Fibroblast of the conjunctiva (primary cell): ENCODE results near the gene NIT2.
A peak's percentile ranks its signal among the peaks of the same experiment; 100 is the strongest.
"Not testable (repeated sequence)": the region's sequence is repeated elsewhere in the genome, so short reads cannot be mapped to it uniquely, and the experiment has no call there.

Source experiments
- DNase-seq: peaks from one replicate; pipeline ENCODE4 v3.0.0-alpha.2; 2010; ENCODE audit warnings: low read depth

The NIT2 gene, protein sequence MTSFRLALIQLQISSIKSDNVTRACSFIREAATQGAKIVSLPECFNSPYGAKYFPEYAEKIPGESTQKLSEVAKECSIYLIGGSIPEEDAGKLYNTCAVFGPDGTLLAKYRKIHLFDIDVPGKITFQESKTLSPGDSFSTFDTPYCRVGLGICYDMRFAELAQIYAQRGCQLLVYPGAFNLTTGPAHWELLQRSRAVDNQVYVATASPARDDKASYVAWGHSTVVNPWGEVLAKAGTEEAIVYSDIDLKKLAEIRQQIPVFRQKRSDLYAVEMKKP

DNA sequence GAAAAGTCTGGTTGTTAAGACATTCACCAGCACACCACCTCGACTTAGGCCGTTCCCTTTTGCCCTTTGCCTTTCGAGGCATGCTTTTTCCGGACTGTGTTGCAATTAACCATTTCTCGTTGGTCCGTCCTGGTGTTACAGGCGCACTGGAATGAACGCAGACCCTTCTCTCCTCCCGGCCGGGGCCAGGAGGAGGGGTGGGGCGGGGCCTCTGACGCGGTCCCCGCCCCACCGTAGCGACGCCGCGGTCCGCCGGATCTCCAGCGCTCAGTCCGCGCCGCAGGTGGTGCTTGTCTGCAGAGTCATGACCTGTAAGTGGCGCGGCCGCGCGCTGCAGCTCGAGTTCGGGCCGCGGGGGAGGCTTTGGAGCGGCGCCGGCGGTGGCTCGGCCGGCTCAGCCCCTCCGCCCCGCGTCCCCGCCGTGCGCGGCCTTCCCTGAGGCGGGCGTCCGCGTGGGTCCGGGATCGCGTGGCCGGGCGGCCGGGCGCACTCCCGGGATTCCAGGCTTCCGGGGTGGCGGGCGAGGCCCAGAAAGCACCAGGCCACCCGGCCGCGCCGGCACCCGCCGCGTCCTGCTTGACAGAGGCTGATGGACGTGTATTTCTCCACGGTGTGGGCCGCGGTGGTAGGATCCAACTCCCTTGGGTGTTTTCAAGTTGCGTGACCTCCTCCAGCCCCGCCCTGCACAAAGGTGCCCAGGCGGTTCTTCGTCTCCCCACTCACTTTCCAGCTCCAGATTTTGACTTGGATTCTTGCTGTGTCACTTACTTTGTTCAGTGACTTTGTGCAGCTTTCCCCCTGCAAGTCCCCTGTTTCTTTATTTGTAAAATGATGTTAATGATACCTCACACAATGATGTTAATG is at the start of gene NIT2:
Gene NIT2 (plus strand): TSS at position 270 of the 864 bp plus-strand sequence. CDS start 35 bp downstream, at position 305.
- peak; percentile 49 for DNase-seq

DNA sequence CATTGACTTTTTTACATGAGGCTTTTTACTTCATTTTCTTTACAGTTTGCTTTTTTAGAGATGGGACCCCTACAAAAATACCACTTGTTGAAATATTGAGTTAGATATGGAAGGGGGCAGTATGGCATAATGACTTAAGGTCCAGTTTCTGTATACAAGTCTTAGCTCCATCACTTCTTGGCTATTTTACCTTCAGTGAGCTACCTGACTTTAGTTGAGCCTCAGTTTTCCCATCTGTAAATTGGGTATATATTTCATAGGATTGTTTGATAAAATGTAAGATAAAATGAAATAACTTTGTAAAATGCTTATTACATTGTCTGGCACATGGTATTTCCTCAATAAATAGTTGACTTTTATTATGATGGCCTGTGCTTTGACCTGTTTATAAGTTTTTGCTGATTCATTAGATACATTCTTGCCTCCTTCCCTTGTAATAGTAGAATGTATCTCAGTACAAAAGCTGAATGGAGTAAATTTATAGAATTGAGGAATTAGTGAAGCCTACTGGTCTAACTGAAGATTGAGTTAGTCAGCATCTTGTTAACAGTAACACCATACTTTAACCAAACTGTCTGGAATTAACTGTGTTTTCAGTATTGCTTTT is 46.2 kb upstream of the NIT2 start:
- DNase-seq: no peak

DNA sequence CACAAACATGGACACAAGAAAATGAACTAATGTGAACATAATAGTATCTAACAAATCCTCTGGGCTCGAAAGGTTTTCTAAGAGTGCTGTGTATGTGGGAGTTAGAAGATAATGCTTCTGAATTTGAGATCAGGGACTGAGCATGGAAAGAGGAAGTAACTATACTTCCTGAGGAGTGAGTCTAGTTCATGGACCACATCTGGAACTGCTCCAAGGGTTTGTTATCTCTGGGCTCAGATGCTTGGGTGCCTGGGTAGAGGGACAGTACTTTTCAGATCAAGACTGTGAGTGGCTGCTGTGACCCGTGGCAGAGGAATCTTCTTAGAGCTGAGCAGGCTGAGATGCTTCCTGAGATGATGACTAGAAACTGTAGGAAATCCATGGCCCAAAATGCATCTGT is 45.2 kb upstream of the NIT2 start:
- no peak for DNase-seq

DNA sequence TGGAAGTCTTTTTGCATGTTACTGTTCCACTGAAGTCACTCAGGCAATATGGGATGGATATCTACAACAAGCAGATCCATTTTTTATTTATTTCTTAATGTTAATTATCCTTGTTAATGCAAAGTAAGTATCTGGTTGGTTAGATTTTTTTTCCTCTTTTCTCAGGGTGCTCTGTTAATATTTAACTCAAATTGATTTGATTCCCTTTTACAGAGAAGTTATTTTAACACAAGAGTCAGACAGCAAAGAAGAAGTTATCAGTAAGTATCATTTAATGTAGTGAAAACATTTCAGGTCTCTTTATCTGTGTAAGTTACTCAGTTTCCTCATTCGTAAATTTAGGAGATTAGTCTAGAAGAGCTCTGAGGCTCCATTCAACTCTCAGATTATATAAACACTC is 39.5 kb upstream of the NIT2 start:
- DNase-seq: no peak

DNA sequence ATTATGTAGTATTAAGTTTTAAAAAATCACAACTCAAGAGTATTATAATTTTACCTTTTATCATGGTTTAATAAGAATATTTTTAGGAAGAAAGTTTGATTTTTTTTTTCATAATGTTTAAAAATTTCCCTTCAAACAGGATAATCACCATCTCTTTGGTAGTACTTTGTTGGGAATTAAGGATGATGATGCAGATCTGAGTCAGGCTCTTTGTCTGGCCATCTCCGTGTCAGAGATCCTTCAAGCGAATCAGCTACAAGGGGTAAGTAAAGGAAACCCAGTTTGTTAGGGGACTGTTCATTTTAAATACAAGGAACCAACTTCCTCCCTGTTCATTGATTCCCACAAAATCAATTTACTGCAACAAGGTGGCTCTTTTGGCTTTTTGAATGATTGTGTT is 36.8 kb upstream of the NIT2 start:
- DNase-seq: no peak

DNA sequence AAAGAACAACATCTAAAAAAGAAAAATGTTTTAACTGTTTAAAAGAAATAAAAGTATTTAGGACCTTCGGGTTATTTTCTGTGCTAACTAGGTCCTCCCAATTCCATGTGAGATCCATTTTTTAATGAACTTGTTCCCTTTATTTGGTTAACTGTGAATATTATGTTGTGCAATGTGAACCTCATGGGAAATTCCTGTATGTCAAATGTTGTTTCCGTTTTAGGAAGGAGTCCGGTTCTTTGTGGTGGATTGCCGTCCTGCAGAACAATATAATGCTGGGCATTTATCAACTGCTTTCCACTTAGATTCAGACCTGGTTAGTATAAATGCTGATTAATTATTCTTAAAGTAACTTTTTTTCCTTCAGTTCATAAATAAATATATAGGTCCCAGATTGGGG is 35.5 kb upstream of the NIT2 start:
- no peak for DNase-seq

DNA sequence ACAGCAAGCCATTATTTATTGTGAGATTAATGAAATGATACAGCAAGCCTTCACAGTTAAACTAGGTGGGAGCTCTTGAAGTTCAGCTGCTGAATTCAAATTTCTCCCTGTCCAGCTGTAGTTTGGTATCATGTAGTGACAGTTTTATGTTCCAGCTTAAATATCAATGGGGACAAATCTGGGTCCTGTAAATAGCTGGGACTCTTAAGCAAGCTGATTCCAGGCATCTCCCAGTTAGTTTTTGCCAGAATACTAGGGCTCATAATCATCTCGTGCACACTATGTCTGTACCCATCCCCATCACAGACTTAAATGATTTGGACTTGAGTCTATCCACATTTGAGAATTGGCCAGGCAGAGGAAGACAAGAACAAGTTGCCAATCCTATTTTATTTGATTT is 27.9 kb upstream of the NIT2 start:
- DNase-seq: no peak

DNA sequence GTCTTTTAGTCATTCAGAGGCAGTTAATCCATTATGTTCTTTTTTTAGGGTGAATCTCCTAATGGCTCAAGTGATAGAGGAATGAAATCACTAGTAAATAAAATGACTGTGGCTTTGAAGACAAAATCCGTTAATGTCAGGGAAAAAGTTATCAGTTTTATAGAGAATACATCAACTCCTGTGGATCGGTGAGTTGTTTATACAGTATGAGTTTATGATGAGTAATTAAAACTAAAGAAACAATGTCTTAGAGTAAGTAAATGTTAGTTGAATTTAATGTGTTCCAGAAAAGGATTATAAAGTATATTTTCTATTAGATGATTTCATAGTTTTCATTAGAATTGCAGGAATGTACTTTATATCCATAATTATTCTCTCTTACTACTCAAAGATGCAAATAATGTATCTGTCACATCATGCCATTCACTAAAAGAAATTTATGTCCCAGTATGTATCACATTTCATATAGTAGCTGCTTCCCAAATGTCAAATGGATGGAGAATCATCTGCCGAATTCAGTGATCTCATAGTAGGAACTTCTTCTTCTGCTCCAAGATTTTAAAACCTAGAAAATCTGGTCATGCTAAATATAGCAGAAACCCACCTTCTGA is 24.1 kb upstream of the NIT2 start:
- DNase-seq: no peak

DNA sequence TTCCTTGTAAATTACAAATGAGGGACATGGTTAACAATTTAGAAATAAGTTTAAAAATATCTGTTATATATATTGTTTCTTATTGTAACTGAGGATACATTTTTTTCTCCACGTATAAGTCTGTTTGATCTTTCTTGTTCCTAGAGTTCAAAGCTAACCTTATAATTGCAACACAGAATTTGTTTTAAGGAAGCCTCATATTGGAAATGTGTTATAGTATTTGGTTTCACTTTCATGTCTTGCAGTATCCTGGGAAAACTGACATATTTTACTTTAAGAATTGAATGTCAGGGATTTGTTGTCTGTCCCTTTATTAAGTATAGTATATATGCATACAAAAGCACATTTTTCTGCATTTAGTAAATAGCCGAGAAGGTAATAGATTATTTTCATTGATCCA is 23.5 kb upstream of the NIT2 start:
- DNase-seq: no peak

DNA sequence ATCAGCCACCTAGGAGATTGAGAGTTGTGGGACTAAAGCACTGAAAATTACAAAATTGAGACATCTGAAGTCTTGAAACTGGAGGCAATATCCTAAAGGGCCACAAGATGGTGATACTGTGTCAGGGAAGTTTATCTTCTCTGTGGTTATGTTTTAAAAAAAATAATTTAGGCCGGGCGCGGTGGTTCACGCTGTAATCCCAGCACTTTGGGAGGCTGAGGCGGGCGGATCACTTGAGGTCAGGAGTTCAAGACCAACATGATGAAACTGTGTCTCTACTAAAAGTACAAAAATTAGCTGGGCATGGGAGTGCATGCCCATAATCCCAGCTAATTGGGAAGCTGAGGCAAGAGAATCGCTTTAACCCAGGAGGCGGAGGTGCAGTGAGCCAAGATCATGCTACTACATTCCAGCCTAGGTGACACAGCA is 17.9 kb upstream of the NIT2 start:
- DNase-seq: peak; percentile 65

DNA sequence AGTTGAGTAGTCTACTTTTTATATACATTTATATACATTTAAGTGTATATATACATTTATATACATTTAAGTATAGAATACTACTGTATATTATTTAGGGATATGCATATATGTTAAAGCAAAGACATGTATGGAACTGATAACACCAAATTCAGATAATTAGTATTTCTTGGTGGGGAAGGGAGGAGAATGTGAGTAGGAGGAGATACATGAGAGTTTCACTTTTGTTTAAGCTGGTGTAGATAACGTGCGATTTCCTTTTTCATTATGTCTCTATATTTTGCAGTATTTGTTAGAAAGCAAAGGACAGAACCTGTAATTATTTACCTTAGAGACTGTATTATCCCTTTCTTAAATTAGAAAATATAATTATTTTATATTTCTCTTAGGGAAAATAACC is 16.6 kb upstream of the NIT2 start:
- DNase-seq: no peak

DNA sequence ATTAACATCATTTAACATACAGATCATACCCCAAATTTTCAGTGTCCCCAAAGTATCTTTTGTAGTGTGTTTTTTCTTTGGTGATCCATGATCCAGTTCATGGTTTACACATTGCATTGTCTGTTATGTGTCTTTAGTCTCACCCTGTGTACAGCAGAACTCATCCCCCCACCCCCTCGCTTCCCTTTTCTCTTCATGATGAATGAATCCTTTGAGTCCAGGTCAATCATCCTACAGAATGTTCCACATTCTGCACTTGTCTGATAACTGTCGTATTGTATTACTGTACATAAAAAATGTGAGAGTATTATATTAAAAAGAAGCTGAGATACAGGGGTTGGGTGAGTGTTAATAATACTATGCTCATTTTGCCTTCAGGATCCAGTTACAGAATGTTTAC is 14.6 kb upstream of the NIT2 start:
- DNase-seq: no peak

DNA sequence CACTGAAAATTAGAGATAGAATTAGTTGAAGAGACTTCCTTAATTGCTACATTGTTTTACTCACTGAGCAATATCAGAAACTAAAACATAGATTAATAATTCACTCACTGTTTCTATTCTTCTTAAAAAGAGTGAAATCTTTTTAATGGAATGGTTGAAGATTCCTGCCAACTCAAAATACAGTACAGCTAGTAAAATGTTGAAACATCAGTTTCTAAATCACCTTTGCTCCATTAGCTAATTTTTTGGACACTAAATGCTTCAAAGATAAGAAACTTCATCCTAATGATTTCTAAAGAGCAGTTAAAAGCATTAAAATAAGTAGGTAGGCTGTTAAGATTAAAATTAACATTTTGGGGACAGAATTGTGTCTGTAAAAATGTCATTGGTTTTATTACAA is 10.5 kb upstream of the NIT2 start:
- no peak for DNase-seq

DNA sequence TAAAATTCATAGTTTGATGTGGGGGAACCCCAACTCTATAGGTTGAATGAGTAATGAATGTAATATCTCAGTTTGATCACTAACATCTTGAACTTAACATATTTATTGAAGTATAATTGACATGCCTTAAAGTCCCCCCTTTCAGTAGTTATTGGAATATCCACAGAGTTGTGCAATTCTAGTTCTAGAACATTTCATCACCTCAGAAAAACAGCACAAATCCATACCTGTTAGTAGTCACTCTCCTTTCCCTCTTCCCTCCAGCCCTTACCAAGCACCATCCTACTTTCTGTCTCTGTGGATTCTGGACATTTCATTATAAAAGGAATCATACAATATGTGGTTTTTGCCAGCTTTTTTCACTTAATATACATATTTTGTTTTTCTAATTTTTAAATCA is 8.7 kb upstream of the NIT2 start:
- no peak for DNase-seq

DNA sequence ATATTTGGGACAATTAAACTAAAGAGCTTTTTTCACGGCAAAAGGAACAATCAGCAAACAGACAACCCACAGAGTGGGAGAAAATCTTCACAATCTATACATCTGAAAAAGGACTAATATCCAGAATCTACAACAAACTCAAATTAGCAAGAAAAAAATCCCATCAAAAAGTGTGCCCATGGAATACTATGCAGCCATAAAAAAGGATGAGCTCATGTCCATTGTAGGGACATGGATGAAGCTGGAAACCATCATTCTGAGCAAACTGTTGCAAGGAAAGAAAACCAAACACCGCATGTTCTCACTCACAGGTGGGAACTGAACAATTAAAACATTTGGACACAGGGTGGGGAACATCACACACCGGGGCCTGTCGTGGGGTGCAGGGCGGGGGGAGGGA is 7.2 kb upstream of the NIT2 start:
- not testable (repeated sequence) for DNase-seq

DNA sequence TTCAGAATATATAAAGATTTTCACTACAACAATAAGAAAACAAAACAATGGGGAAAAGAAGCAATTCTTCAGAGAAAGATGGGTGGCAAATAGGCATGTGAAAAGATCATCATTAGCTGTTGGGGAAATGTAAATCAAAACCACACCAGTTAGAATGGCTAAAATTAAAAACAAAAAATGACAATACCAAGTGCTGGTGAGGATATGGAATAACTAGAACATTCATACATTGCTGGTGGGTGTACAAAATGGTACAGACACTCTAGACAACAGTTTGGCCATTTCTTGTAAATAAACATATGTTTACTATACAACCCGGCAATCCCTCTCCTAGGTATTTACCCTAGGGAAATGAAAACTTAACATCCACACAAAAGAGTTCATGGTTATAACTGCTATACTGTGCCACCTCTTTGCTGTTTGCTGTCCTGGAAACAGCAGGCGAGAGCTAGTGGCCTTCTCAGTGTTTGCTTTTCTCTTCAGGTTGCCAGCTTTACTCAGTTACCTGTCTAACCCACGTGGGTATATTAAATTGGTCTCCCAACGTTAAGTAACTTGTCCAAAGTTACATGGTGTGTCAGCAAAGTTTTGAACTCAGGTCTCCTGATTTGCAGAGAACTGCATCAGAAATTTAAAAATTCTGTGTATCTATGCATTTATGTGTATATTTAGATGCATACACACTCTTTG is 4.6 kb upstream of the NIT2 start:
- DNase-seq: no peak

DNA sequence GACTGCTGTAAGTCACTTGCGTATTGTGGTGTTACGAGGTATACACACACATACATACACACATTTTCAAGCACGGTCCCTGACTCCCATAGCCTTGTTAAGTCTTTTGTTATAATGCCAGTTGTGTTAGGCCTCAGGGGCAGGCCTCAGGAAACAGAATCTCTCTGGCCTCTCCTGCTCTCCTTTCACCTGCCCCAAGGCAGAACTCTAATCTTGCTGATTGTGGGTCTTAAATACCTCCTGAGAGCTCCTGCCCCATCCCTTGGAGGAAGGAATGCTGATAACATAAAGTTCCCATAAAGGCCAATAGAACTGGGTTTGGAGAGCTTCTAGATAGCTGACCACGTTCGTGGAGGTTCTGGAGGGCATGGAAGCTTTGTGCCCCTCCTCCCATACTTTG is 3.9 kb upstream of the NIT2 start:
- no peak for DNase-seq

DNA sequence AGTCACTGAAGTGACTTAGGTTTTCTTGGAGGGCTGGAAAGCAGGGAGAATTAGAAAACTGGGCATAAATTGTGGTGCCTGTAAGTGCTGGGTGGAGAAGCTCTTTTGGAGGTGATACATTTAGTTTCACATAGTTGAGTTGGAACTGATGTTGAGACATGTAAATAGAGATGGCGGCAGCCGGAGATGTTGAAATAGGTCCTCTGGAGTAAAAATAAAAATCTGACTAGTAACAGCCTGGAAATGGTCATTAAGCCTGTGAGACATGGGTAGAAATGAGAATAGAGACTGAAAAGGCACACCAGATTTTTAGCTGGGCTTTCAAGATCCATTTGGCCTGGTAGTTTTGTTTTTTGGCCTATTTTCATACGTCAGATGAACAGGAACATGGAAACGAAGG is 2.9 kb upstream of the NIT2 start:
- no peak for DNase-seq

DNA sequence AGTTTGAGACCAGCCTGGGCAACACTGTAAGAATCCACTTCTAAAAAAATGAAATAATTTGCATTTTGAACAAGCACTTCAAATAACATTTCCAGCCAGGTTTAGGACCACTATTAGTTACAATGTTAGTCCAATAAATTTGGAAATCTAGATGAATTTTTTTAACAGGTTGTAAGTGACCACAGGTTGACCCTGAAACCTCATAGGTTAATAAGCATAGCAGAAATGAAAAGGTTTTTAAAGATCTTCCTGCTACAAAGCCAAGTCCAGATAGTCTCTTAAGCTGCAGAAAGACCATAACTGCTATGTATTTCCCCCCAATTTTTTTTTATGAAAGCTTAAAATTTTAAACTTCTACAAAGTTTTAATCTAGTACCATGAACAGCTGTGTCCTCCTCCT is 1.5 kb upstream of the NIT2 start:
- DNase-seq: no peak

DNA sequence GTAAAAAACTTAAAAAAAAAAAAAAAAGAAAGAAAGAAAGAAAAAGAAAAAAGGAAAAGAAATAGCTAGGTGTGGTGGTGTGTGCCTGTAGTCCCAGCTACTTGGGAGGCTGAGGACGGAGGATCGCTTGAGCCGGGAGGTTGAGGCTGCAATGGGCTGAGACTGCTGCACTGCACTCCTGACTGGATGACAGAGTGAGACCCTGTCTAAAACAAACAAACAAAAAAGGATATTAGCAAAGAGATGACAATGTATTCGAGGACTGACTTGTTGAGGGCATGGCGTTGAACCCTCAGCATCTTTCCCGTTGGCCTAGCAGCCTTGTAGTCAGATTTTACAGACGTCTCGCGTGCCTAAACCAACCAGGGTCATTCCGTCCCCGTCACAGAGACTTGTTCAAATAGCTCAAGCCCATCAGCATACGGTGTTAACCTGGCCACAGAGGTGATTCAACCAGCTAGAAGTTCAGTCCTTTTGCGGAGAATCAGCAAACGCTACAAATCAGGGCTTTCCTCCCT is 528 bp upstream of the NIT2 start:
- DNase-seq: no peak

DNA sequence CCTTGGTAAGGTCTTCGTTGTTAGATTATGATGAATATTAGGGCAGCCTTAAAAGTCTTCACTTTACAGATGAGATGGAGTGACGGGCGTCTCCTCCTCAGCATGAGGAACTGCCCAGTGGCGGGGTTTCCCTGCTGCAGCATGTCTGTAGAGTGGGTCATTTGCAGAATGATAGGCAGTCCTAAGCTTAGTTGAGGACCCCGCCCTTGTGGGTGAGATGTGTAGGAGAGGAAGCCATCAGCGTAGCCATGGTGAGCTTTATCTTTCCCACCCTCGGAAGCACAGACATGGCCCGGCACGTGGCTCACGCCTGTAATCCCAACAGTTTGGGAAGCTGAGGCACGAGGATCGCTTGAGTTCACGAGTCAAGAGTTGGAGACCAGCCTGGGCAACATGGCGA is 877 bp downstream of the NIT2 start:
- DNase-seq: no peak

DNA sequence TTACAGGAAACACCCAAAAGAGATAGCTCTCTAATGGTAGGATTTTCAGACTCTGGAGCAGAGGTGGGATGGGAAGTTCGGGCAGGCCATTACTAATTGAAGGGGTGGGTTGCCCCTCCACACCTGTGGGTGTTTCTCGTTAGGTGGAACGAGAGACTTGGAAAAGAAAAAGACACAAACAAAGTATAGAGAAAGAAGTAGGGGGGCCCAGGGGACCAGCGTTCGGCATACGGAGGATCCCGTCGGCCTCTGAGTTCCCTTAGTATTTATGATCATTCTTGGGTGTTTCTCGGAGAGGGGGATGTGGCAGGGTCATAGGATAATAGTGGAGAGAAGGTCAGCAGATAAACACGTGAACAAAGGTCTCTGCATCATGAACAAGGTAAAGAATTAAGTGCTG is 1.7 kb downstream of the NIT2 start:
- not testable (repeated sequence) for DNase-seq
